Activated CD8-positive, alpha-beta T cell treated with anti-CD3 and anti-CD28 coated beads for 36 hours (primary cell): Measurements from ENCODE around the gene TRAPPC6A. TPM values are rescaled to one million over a fixed set of nuclear protein-coding genes. Genes with fewer than 3 reads are reported as not detected.

Experiments
- ATAC-seq: fragments of 200-7000 bp; cut with Tn5 transposase; one replicate; pipeline ENCODE4 v1.10.0; 2021; ENCODE audit warnings: mild to moderate bottlenecking, moderate library complexity
- CTCF ChIA-PET: fragments of 350-600 bp; sonication (Branson Sonifier 250); formaldehyde crosslinking; loops from one replicate; lab custom pipeline; 2021; ENCODE audit warnings: antibody characterized with exemption; lab: Charles Lee
- POLR2A ChIA-PET: fragments of 350-600 bp; sonication (Branson Sonifier 250); formaldehyde crosslinking; loops from one replicate; lab custom pipeline; 2021; ENCODE audit warnings: antibody characterized with exemption; lab: Charles Lee
- DNase-seq: peaks from one replicate; pipeline ENCODE4 v3.0.0-alpha.2; 2020
- H3K27ac Mint-ChIP-seq: one replicate; pipeline ENCODE4 v1.8.0; 2021; ENCODE audit warnings: mild to moderate bottlenecking, mixed read lengths
- H3K27me3 Mint-ChIP-seq: one replicate; pipeline ENCODE4 v1.8.0; 2021; ENCODE audit warnings: mixed read lengths
- H3K36me3 Mint-ChIP-seq: one replicate; pipeline ENCODE4 v1.8.0; 2021; ENCODE audit warnings: low read depth, mixed read lengths
- H3K4me1 Mint-ChIP-seq: one replicate; pipeline ENCODE4 v1.8.0; 2021; ENCODE audit warnings: low read depth, mixed read lengths
- H3K4me3 Mint-ChIP-seq: one replicate; pipeline ENCODE4 v1.8.0; 2021; ENCODE audit warnings: mild to moderate bottlenecking, moderate library complexity, mixed read lengths
- H3K9me3 Mint-ChIP-seq: one replicate; pipeline ENCODE4 v1.8.0; 2021; ENCODE audit warnings: mixed read lengths
- CTCF ChIP-seq: fragments of 200-600 bp; IDR thresholded peaks from one replicate; pipeline ENCODE4 v1.8.0; 2022; ENCODE audit warnings: antibody characterized with exemption, mild to moderate bottlenecking
- intact Hi-C: fragments of 100-400 bp; cut with micrococcal nuclease; formaldehyde crosslinking; loops from one replicate; pipeline ENCODE4 v1.10.0; 2022
- total RNA-seq, 2 experiments: library from RNA; stranded (reverse); gene quantifications; one replicate each; pipeline ENCODE4 v1.2.3, GENCODE V29; 2021

Gene TRAPPC6A
- 10 to 100 TPM; 27.3 to 28.8 TPM for total RNA-seq

- ATAC-seq (peak; percentile 1), DNase-seq (no peak)
- intact Hi-C loops = no loop called here
- ChIA-PET POLR2A (interaction anchor here (0.7 to 1.8 kb wide), 13 partner anchors 8 to 177 kb away, joined by 3 to 10 read pairs (median 3); partner anchors contain the start of gene PPP1R37), CTCF (interaction anchor here (0.7 to 2.6 kb wide), 12 partner anchors 8 to 307 kb away, joined by 3 to 10 read pairs (median 4); partner anchors contain the start of genes CLPTM1 and GEMIN7)
- Mint-ChIP-seq H3K4me3 (peak within 1 kb of the TSS; percentile 82), H3K4me1 (peaks cover 34% of the 10 kb centered on the region), H3K36me3 (peaks cover 4% of the 10 kb centered on the region), H3K27ac (peak within 1 kb of the TSS; percentile 91), H3K9me3 (no peaks in the 10 kb centered on the region), H3K27me3 (no peaks in the 10 kb centered on the region)
- TF ChIP-seq CTCF = no peak
These were observed at the start of gene TRAPPC6A for GRCh38 chr19:45177817-45178261. Gene TRAPPC6A (minus strand): TSS chr19:45178237. CDS start chr19:45178218, 19 bp downstream.

- intact Hi-C loops = no loop called here
- ChIA-PET POLR2A (no interaction called here), CTCF (no interaction called here)
- no peak for TF ChIP-seq CTCF
- ATAC-seq (no peak), DNase-seq (no peak)
- H3K36me3 Mint-ChIP-seq = no peaks in the 10 kb centered on the region
- H3K4me1 Mint-ChIP-seq = no peaks in the 10 kb centered on the region
- H3K4me3 Mint-ChIP-seq = no peak overlapping the region
- peaks cover 16% of the 10 kb centered on the region for H3K27me3 Mint-ChIP-seq
- no peaks in the 10 kb centered on the region for H3K9me3 Mint-ChIP-seq
- H3K27ac Mint-ChIP-seq = no peak overlapping the region
These were observed 46.6 kb upstream of the TRAPPC6A start for GRCh38 chr19:45224645-45225044.

GRCh38 chr19:45223879-45224278, 45.8 kb upstream of the TRAPPC6A start:
- Mint-ChIP-seq H3K4me1 (no peaks in the 10 kb centered on the region), H3K4me3 (no peak overlapping the region), H3K9me3 (no peaks in the 10 kb centered on the region), H3K36me3 (no peaks in the 10 kb centered on the region), H3K27ac (no peak overlapping the region), H3K27me3 (peaks cover 20% of the 10 kb centered on the region)
- CTCF ChIA-PET = no interaction called here
- ATAC-seq (no peak), DNase-seq (no peak)
- no peak for TF ChIP-seq CTCF
- POLR2A ChIA-PET = no interaction called here
- intact Hi-C loops = no loop called here

GRCh38 chr19:45222724-45223123, 44.7 kb upstream of the TRAPPC6A start:
- no peak for TF ChIP-seq CTCF
- no peaks in the 10 kb centered on the region for H3K36me3 Mint-ChIP-seq
- DNase-seq (no peak), ATAC-seq (no peak)
- H3K27me3 Mint-ChIP-seq = peaks cover 27% of the 10 kb centered on the region
- intact Hi-C loops = no loop called here
- POLR2A ChIA-PET = no interaction called here
- no peak overlapping the region for H3K27ac Mint-ChIP-seq
- no peaks in the 10 kb centered on the region for H3K4me1 Mint-ChIP-seq
- H3K4me3 Mint-ChIP-seq = no peak overlapping the region
- CTCF ChIA-PET = no interaction called here
- no peaks in the 10 kb centered on the region for H3K9me3 Mint-ChIP-seq

- ChIA-PET CTCF (no interaction called here), POLR2A (interaction anchor here (1.4 kb wide), 1 partner anchor 9 kb away, joined by 3 read pairs; no protein-coding TSS in a partner anchor)
- TF ChIP-seq CTCF = no peak
- Mint-ChIP-seq H3K27me3 (peaks cover 41% of the 10 kb centered on the region), H3K4me3 (no peak overlapping the region), H3K9me3 (no peaks in the 10 kb centered on the region), H3K27ac (no peak overlapping the region), H3K36me3 (no peaks in the 10 kb centered on the region), H3K4me1 (no peaks in the 10 kb centered on the region)
- no peak for ATAC-seq
- intact Hi-C loops = no loop called here
- DNase-seq = no peak
These were observed 41.1 kb upstream of the TRAPPC6A start for GRCh38 chr19:45218911-45219743.
